ENCODE measurements around the gene PTEN.

DNA sequence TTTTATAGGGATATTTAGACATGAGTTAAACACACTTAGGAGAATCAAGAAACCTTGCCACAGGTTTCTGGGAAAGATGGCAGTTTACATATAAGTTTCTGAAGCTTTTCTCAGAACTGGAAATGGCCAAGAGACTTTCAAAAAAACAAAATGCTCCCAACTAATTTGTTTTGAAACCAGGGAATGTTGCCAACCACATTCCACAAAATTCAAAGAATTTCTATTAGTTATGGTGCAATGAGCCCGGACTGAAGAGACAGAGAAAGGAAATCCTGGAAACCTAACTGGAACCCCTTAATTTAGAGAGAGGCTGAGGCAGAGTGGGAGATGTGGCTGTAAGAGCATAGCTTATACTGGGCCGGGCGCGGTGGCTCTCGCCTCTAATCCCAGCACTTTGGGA, 128.5 kb downstream of the PTEN start:
- TF ChIP-seq STAG1 (CRISPR knock-in tag; IDR thresholded peaks at IDR 0.05; ENCODE audit: borderline replicate concordance) (no peak), POLR2A (conservative IDR thresholded peaks at IDR 0.05) (no peak), CBX8 (IDR thresholded peaks at IDR 0.05; ENCODE audit: borderline replicate concordance, extremely low read depth, low read depth, low read length, poor library complexity, severe bottlenecking) (no peak), FOSL1 (tag; conservative IDR thresholded peaks at IDR 0.05) (no peak), MEF2A (IDR thresholded peaks at IDR 0.05; ENCODE audit: control insufficient read depth, low read depth, low read length) (no peak), ERF (CRISPR knock-in tag; IDR thresholded peaks at IDR 0.05) (no peak), NFIC (IDR thresholded peaks at IDR 0.05) (no peak), ZNF143 (CRISPR knock-in tag; IDR thresholded peaks at IDR 0.05) (no peak), MAFF (IDR thresholded peaks at IDR 0.05; ENCODE audit: low read length) (no peak), HCFC1 (IDR thresholded peaks at IDR 0.05; ENCODE audit: low read depth, low read length) (no peak), CREB1 (IDR thresholded peaks at IDR 0.05) (no peak), CREB1 (CRISPR knock-in tag; IDR thresholded peaks at IDR 0.05) (no peak)
- TF ChIP-seq, protein P1, sequence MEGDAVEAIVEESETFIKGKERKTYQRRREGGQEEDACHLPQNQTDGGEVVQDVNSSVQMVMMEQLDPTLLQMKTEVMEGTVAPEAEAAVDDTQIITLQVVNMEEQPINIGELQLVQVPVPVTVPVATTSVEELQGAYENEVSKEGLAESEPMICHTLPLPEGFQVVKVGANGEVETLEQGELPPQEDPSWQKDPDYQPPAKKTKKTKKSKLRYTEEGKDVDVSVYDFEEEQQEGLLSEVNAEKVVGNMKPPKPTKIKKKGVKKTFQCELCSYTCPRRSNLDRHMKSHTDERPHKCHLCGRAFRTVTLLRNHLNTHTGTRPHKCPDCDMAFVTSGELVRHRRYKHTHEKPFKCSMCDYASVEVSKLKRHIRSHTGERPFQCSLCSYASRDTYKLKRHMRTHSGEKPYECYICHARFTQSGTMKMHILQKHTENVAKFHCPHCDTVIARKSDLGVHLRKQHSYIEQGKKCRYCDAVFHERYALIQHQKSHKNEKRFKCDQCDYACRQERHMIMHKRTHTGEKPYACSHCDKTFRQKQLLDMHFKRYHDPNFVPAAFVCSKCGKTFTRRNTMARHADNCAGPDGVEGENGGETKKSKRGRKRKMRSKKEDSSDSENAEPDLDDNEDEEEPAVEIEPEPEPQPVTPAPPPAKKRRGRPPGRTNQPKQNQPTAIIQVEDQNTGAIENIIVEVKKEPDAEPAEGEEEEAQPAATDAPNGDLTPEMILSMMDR (IDR thresholded peaks at IDR 0.05 in 2 of 3, conservative IDR thresholded peaks at IDR 0.05 in 1 of 3; ENCODE audit: insufficient read depth in 2 of 3, low read depth in 1 of 3, low read length in 3 of 3) = no peak
- TF ChIP-seq, protein P2, sequence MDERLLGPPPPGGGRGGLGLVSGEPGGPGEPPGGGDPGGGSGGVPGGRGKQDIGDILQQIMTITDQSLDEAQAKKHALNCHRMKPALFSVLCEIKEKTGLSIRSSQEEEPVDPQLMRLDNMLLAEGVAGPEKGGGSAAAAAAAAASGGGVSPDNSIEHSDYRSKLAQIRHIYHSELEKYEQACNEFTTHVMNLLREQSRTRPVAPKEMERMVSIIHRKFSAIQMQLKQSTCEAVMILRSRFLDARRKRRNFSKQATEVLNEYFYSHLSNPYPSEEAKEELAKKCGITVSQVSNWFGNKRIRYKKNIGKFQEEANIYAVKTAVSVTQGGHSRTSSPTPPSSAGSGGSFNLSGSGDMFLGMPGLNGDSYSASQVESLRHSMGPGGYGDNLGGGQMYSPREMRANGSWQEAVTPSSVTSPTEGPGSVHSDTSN (CRISPR knock-in tag; IDR thresholded peaks at IDR 0.05; ENCODE audit: low read depth) = no peak
- TF ChIP-seq, protein P2 (tag; conservative IDR thresholded peaks at IDR 0.05; ENCODE audit: low read depth) = no peak
- TF ChIP-seq, protein P3, sequence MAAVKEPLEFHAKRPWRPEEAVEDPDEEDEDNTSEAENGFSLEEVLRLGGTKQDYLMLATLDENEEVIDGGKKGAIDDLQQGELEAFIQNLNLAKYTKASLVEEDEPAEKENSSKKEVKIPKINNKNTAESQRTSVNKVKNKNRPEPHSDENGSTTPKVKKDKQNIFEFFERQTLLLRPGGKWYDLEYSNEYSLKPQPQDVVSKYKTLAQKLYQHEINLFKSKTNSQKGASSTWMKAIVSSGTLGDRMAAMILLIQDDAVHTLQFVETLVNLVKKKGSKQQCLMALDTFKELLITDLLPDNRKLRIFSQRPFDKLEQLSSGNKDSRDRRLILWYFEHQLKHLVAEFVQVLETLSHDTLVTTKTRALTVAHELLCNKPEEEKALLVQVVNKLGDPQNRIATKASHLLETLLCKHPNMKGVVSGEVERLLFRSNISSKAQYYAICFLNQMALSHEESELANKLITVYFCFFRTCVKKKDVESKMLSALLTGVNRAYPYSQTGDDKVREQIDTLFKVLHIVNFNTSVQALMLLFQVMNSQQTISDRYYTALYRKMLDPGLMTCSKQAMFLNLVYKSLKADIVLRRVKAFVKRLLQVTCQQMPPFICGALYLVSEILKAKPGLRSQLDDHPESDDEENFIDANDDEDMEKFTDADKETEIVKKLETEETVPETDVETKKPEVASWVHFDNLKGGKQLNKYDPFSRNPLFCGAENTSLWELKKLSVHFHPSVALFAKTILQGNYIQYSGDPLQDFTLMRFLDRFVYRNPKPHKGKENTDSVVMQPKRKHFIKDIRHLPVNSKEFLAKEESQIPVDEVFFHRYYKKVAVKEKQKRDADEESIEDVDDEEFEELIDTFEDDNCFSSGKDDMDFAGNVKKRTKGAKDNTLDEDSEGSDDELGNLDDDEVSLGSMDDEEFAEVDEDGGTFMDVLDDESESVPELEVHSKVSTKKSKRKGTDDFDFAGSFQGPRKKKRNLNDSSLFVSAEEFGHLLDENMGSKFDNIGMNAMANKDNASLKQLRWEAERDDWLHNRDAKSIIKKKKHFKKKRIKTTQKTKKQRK (IDR thresholded peaks at IDR 0.05; ENCODE audit: borderline replicate concordance, low read depth, low read length) = no peak

Data from K562 (cell line).